GM23248 (cell line): Measurements from ENCODE around the gene SOX5. TPM values are rescaled to one million over a fixed set of nuclear protein-coding genes. Genes with fewer than 3 reads are reported as not detected.

Experiments
- DNase-seq: peaks from one replicate; pipeline ENCODE4 v3.0.0-alpha.2; 2015
- H2AFZ ChIP-seq: fragments of 200-600 bp; sonication (generic); 2 replicates; pipeline ENCODE4 v1.6.1; 2016; ENCODE audit warnings: antibody characterized with exemption
- H3F3A ChIP-seq: fragments of 200-600 bp; sonication (generic); 2 replicates; pipeline ENCODE4 v1.6.1; 2016; ENCODE audit warnings: mild to moderate bottlenecking, antibody characterized with exemption, mixed run types; ENCODE audit not compliant: insufficient read depth
- H3K27ac ChIP-seq: fragments of 200-600 bp; sonication (generic); 2 replicates; pipeline ENCODE4 v1.5.1; 2016; ENCODE audit warnings: mild to moderate bottlenecking
- H3K27me3 ChIP-seq: fragments of 200-600 bp; sonication (generic); replicated peaks from 2 replicates; pipeline ENCODE4 v1.6.1; 2016; ENCODE audit warnings: mild to moderate bottlenecking; ENCODE audit not compliant: insufficient read depth
- H3K36me3 ChIP-seq: fragments of 200-600 bp; sonication (generic); 2 replicates; pipeline ENCODE4 v1.6.1; 2016; ENCODE audit warnings: low read depth, mild to moderate bottlenecking
- H3K4me1 ChIP-seq: fragments of 200-600 bp; sonication (generic); 2 replicates; pipeline ENCODE4 v1.6.1; 2016; ENCODE audit warnings: mild to moderate bottlenecking; ENCODE audit not compliant: insufficient read depth
- H3K4me2 ChIP-seq: fragments of 200-600 bp; sonication (generic); one replicate; pipeline ENCODE4 v1.6.1; 2016; ENCODE audit warnings: mild to moderate bottlenecking; ENCODE audit not compliant: unreplicated experiment
- H3K4me3 ChIP-seq: fragments of 200-600 bp; sonication (generic); 2 replicates; pipeline ENCODE4 v1.5.1; 2016; ENCODE audit warnings: mild to moderate bottlenecking
- H3K79me2 ChIP-seq: fragments of 200-600 bp; sonication (generic); 2 replicates; pipeline ENCODE4 v1.6.1; 2016; ENCODE audit warnings: mild to moderate bottlenecking; ENCODE audit not compliant: insufficient read depth
- H3K9ac ChIP-seq: fragments of 200-600 bp; sonication (generic); 2 replicates; pipeline ENCODE4 v1.6.1; 2016; ENCODE audit warnings: mild to moderate bottlenecking
- H3K9me2 ChIP-seq: fragments of 200-600 bp; sonication (generic); 2 replicates; pipeline ENCODE4 v1.6.1; 2016; ENCODE audit warnings: mixed run types, mild to moderate bottlenecking, moderate library complexity; ENCODE audit not compliant: insufficient read depth
- H3K9me3 ChIP-seq: fragments of 200-600 bp; sonication (generic); one replicate; pipeline ENCODE4 v1.6.1; 2017; ENCODE audit warnings: low read depth
- H4K20me1 ChIP-seq: fragments of 200-600 bp; sonication (generic); 2 replicates; pipeline ENCODE4 v1.6.0; 2016; ENCODE audit not compliant: insufficient read depth
- EZH2 ChIP-seq: fragments of 200-600 bp; sonication (generic); IDR thresholded peaks from 2 replicates; pipeline ENCODE4 v1.6.1; 2018; ENCODE audit warnings: antibody characterized with exemption, mild to moderate bottlenecking; ENCODE audit not compliant: insufficient read depth, poor library complexity, severe bottlenecking
- EZH2phosphoT487 ChIP-seq: fragments of 200-600 bp; sonication (generic); IDR thresholded peaks from 2 replicates; pipeline ENCODE4 v1.6.1; 2018; ENCODE audit warnings: antibody characterized with exemption, moderate library complexity, mild to moderate bottlenecking, low read depth; ENCODE audit not compliant: insufficient read depth
- WGBS, 2 experiments: methylation state at CpG; one replicate each; pipeline ENCODE4 v1.1.6; 2015 to 2017; ENCODE audit warnings: low lambda C conversion rate in 2 of 2, low coverage in 1 of 2; ENCODE audit errors: missing lambda C conversion rate in 2 of 2; 5-methylcytosine and 5-hydroxymethylcytosine counted together
- in situ Hi-C: fragments of 300-500 bp; cut with MboI; formaldehyde crosslinking; loops from 2 replicates; pipeline ENCODE4 v1.15.0; 2020
- polyA plus RNA-seq: library from polyadenylated mRNA; unstranded; fragments of >200 nt; fragmentation: Nextera tagmentation; extraction: Ambion mirVana; gene quantifications from 2 replicates; pipeline ENCODE4 v1.2.1, GENCODE V29; 2016
- total RNA-seq: library from RNA; depleted of rRNA; stranded (reverse); fragments of >200 nt; shearing (Covaris generic); gene quantifications from 2 replicates; pipeline ENCODE4 v1.2.3, GENCODE V29; 2014

SOX5 gene
- total and polyA plus RNA-seq, 2 experiments from 2014 or later: not detected

- Histone ChIP-seq H3K4me3 (no peak overlapping the region), H3K9me2 (no peaks in the 10 kb centered on the region), H3K4me2 (no peak overlapping the region), H4K20me1 (no peaks in the 10 kb centered on the region), H3K4me1 (no peaks in the 10 kb centered on the region), H3K9me3 (no peaks in the 10 kb centered on the region), H3K27ac (no peak overlapping the region), H3K9ac (no peak overlapping the region), H3K27me3 (no peaks in the 10 kb centered on the region), H3F3A (no peaks in the 10 kb centered on the region), H3K79me2 (no peaks in the 10 kb centered on the region), H2AFZ (no peak overlapping the region), H3K36me3 (no peaks in the 10 kb centered on the region)
- in situ Hi-C loops: no loop called here
- TF ChIP-seq EZH2 (no peak), EZH2phosphoT487 (no peak)
- DNase-seq: no peak
- WGBS, 2 experiments: 27 to 28% methylated on average over 3 of the region's 3 CpGs
These were observed 21.6 kb downstream of the SOX5 start for GRCh38 chr12:23927907-23928306.

GRCh38 chr12:23921099-23921856, 28.2 kb downstream of the SOX5 start:
- no peaks in the 10 kb centered on the region for H4K20me1 ChIP-seq
- no peaks in the 10 kb centered on the region for H3F3A ChIP-seq
- DNase-seq: no peak
- H3K9me3 ChIP-seq: no peaks in the 10 kb centered on the region
- no peak for TF ChIP-seq EZH2phosphoT487
- TF ChIP-seq EZH2: no peak
- H3K79me2 ChIP-seq: no peaks in the 10 kb centered on the region
- H3K4me2 ChIP-seq: no peak overlapping the region
- WGBS, 2 experiments: 3 to 5% methylated on average over 5 of the region's 5 CpGs
- H3K4me1 ChIP-seq: no peaks in the 10 kb centered on the region
- no peak overlapping the region for H3K4me3 ChIP-seq
- in situ Hi-C loops: no loop called here
- no peaks in the 10 kb centered on the region for H3K27me3 ChIP-seq
- H3K27ac ChIP-seq: no peak overlapping the region
- peaks cover 4% of the 10 kb centered on the region; the same call in 1 of the 2 replicates for H3K9me2 ChIP-seq
- H3K36me3 ChIP-seq: no peaks in the 10 kb centered on the region
- H2AFZ ChIP-seq: no peak overlapping the region
- H3K9ac ChIP-seq: no peak overlapping the region

- Histone ChIP-seq H3F3A (no peaks in the 10 kb centered on the region), H3K9ac (no peak overlapping the region), H3K36me3 (no peaks in the 10 kb centered on the region), H3K9me2 (no peaks in the 10 kb centered on the region), H3K79me2 (no peaks in the 10 kb centered on the region), H3K4me3 (no peak overlapping the region), H3K27ac (no peak overlapping the region), H3K4me1 (no peaks in the 10 kb centered on the region), H3K27me3 (no peaks in the 10 kb centered on the region), H4K20me1 (no peaks in the 10 kb centered on the region), H3K4me2 (no peak overlapping the region), H3K9me3 (no peaks in the 10 kb centered on the region), H2AFZ (no peak overlapping the region)
- no peak for TF ChIP-seq EZH2phosphoT487
- TF ChIP-seq EZH2: no peak
- no peak for DNase-seq
- in situ Hi-C loops: no loop called here
- 22 to 25% methylated on average over 3 of the region's 3 CpGs for WGBS, 2 experiments
These were observed 37.9 kb downstream of the SOX5 start for GRCh38 chr12:23911574-23911973.

- Histone ChIP-seq H3K4me1 (no peaks in the 10 kb centered on the region), H3K27ac (no peak overlapping the region), H3K4me3 (no peak overlapping the region), H3K36me3 (no peaks in the 10 kb centered on the region), H3K79me2 (no peaks in the 10 kb centered on the region), H3F3A (no peaks in the 10 kb centered on the region), H3K27me3 (no peaks in the 10 kb centered on the region), H3K4me2 (no peak overlapping the region), H4K20me1 (no peaks in the 10 kb centered on the region), H3K9me2 (no peaks in the 10 kb centered on the region), H3K9ac (no peak overlapping the region), H2AFZ (no peak overlapping the region), H3K9me3 (no peaks in the 10 kb centered on the region)
- 33 to 50% methylated on average over 1 of the region's 1 CpG for WGBS, 2 experiments
- in situ Hi-C loops: no loop called here
- TF ChIP-seq EZH2phosphoT487: no peak
- TF ChIP-seq EZH2: no peak
- DNase-seq: no peak
These were observed 39.9 kb downstream of the SOX5 start for GRCh38 chr12:23909551-23909950.
